ENCODE measurements around the gene LRRC42. TPM values are rescaled to one million over a fixed set of nuclear protein-coding genes. Genes with fewer than 3 reads are reported as not detected.
"Not testable (repeated sequence)": the region's sequence is repeated elsewhere in the genome, so short reads cannot be mapped to it uniquely, and the experiment has no call there.

LRRC42 gene
- total RNA-seq, 2 donors from 2014 or later = 46.0 to 55.1 TPM

DNA sequence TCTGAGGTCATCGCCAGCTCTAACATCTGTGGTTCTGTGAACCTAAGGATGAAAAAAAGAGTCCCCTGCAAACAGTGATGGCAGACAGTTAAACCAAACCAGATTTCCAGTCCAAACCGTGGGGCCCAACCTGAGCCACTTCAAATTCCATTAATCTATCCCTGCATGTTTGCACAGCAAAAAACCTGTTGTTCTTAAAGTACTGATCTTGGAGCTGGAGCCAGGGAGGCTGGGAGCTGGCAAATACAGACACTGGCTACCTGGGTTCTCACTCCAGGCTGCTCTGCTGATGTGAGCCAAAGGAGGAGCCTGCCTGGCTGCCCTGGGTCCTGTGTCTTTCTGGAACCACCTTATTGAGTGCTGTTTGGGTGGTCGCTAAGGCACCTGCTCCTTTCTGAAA is 55.4 kb downstream of the LRRC42 start:
- Mint-ChIP-seq H3K9me3 (peaks cover 29% of the 10 kb centered on the region), H3K27ac (no peak overlapping the region), H3K4me3 (no peak overlapping the region), H3K36me3 (ENCODE audit: low read depth) (peaks cover 2% of the 10 kb centered on the region), H3K4me1 (peaks cover 3% of the 10 kb centered on the region), H3K27me3 (ENCODE audit: insufficient read depth) (peaks cover 4% of the 10 kb centered on the region)
- Histone ChIP-seq H3K9ac (ENCODE audit: extremely low read depth, low read length, poor library complexity, severe bottlenecking) (no peak overlapping the region), H3K27me3 (ENCODE audit: control insufficient read depth, insufficient read depth, low read length, poor library complexity, severe bottlenecking) (no peaks in the 10 kb centered on the region), H3K9me3 (ENCODE audit: control insufficient read depth, low read length) (peaks cover 35% of the 10 kb centered on the region), H3K4me1 (ENCODE audit: control insufficient read depth, insufficient read depth, low read length) (no peaks in the 10 kb centered on the region), H3K27ac (ENCODE audit: low read depth, low read length) (no peak overlapping the region), H3K36me3 (ENCODE audit: control insufficient read depth, insufficient read depth, low read length) (no peaks in the 10 kb centered on the region), H3K4me3 (ENCODE audit: low read length) (no peak overlapping the region)
- peak; percentile 33 for DNase-seq
- TF ChIP-seq, protein P1, sequence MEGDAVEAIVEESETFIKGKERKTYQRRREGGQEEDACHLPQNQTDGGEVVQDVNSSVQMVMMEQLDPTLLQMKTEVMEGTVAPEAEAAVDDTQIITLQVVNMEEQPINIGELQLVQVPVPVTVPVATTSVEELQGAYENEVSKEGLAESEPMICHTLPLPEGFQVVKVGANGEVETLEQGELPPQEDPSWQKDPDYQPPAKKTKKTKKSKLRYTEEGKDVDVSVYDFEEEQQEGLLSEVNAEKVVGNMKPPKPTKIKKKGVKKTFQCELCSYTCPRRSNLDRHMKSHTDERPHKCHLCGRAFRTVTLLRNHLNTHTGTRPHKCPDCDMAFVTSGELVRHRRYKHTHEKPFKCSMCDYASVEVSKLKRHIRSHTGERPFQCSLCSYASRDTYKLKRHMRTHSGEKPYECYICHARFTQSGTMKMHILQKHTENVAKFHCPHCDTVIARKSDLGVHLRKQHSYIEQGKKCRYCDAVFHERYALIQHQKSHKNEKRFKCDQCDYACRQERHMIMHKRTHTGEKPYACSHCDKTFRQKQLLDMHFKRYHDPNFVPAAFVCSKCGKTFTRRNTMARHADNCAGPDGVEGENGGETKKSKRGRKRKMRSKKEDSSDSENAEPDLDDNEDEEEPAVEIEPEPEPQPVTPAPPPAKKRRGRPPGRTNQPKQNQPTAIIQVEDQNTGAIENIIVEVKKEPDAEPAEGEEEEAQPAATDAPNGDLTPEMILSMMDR (conservative IDR thresholded peaks at IDR 0.05) = no peak
- WGBS, 2 experiments (ENCODE audit: insufficient coverage in 1 of 2, insufficient read length in 1 of 2) = 87% methylated on average over 3 of the region's 3 CpGs; no CpG with 5 or more reads in 1 of the 2 experiments

- Mint-ChIP-seq H3K4me1 (peaks cover 3% of the 10 kb centered on the region), H3K9me3 (peaks cover 29% of the 10 kb centered on the region)
- TF ChIP-seq, protein P1 (conservative IDR thresholded peaks at IDR 0.05) = no peak
These were observed 56.5 kb downstream of the LRRC42 start for GRCh38 chr1:54002544-54003248.

DNA sequence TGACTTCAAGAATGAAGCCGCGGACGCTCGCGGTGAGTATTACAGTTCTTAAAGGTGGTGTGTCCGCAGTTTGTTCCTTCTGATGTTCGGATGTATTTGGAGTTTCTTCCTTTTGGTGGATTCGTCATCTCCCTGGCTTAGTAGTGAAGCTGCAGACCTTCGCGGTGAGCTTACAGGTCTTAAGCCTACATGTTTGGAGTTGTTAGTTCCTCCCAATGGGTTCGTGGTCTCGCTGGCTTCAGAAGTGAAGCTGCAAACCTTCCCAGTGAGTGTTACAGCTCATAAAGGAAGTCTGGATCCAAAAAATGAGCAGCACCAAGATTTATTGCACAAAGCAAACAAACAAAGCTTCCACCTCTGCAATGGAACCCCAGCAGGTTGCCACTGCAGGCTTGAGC is 57.1 kb downstream of the LRRC42 start:
- H3K4me1 ChIP-seq (ENCODE audit: control insufficient read depth, insufficient read depth, low read length) = no peaks in the 10 kb centered on the region
- H3K36me3 Mint-ChIP-seq (ENCODE audit: low read depth) = peaks cover 2% of the 10 kb centered on the region
- 89 to 91% methylated on average over 7 to 12 of the region's 12 CpGs for WGBS, 2 experiments (ENCODE audit: insufficient coverage in 1 of 2, insufficient read length in 1 of 2)
- H3K4me3 Mint-ChIP-seq = no peak overlapping the region
- no peaks in the 10 kb centered on the region for H3K36me3 ChIP-seq (ENCODE audit: control insufficient read depth, insufficient read depth, low read length)
- peaks cover 3% of the 10 kb centered on the region for H3K4me1 Mint-ChIP-seq
- H3K27ac Mint-ChIP-seq = no peak overlapping the region
- no peak overlapping the region for H3K9ac ChIP-seq (ENCODE audit: extremely low read depth, low read length, poor library complexity, severe bottlenecking)
- no peaks in the 10 kb centered on the region for H3K27me3 Mint-ChIP-seq (ENCODE audit: insufficient read depth)
- H3K27me3 ChIP-seq (ENCODE audit: control insufficient read depth, insufficient read depth, low read length, poor library complexity, severe bottlenecking) = no peaks in the 10 kb centered on the region
- H3K9me3 ChIP-seq (ENCODE audit: control insufficient read depth, low read length) = peaks cover 35% of the 10 kb centered on the region
- TF ChIP-seq, protein P1 (conservative IDR thresholded peaks at IDR 0.05) = no peak
- peaks cover 29% of the 10 kb centered on the region for H3K9me3 Mint-ChIP-seq
- DNase-seq = no peak
- H3K4me3 ChIP-seq (ENCODE audit: low read length) = peak overlapping the region; percentile 61
- H3K27ac ChIP-seq (ENCODE audit: low read depth, low read length) = no peak overlapping the region

More at GRCh38 chr1:54002544-54003248, 56.5 kb downstream of the LRRC42 start:
- WGBS, 2 experiments (ENCODE audit: insufficient coverage in 1 of 2, insufficient read length in 1 of 2) = 88 to 100% methylated on average over 2 to 9 of the region's 9 CpGs
- Mint-ChIP-seq H3K27me3 (ENCODE audit: insufficient read depth) (no peaks in the 10 kb centered on the region), H3K36me3 (ENCODE audit: low read depth) (peaks cover 2% of the 10 kb centered on the region), H3K4me3 (no peak overlapping the region), H3K27ac (no peak overlapping the region)
- Histone ChIP-seq H3K9me3 (ENCODE audit: control insufficient read depth, low read length) (peaks cover 35% of the 10 kb centered on the region), H3K9ac (ENCODE audit: extremely low read depth, low read length, poor library complexity, severe bottlenecking) (no peak overlapping the region), H3K4me3 (ENCODE audit: low read length) (peak overlapping the region; percentile 61), H3K27me3 (ENCODE audit: control insufficient read depth, insufficient read depth, low read length, poor library complexity, severe bottlenecking) (no peaks in the 10 kb centered on the region), H3K27ac (ENCODE audit: low read depth, low read length) (no peak overlapping the region), H3K36me3 (ENCODE audit: control insufficient read depth, insufficient read depth, low read length) (no peaks in the 10 kb centered on the region), H3K4me1 (ENCODE audit: control insufficient read depth, insufficient read depth, low read length) (no peaks in the 10 kb centered on the region)
- DNase-seq = no peak

DNA sequence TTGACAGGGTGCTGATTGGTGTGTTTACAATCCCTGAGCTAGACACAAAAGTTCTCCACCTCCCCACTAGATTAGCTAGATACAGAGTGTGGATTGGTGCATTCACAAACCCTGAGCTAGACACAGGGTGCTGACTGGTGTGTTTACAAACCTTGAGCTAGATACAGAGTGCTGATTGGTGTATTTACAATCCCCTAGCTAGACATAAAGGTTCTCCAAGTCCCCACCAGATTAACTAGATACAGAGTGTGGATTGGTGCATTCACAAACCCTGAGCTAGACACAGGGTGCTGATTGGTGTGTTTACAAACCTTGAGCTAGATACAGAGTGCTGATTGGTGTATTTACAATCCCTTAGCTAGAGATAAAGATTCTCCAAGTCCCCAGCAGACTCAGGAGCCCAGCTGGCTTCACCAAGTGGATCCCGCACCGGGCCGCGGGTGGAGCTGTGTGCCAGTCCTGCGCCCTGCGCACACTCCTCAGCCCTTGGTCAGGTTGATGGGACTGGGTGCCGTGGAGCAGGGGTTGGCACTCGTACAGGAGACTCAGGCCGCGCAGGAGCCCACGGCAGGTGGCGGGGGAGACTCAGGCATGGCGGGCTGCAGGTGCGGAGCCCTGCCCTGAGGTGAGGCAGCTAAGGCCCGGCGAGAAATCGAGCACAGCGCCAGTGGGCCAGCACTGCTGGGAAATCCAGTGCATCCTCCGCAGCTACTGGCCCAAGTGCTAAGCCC is 57.8 kb downstream of the LRRC42 start:
- not testable (repeated sequence) for H3K36me3 ChIP-seq (ENCODE audit: control insufficient read depth, insufficient read depth, low read length); DNase-seq; H3K27ac ChIP-seq (ENCODE audit: low read depth, low read length); H3K27me3 Mint-ChIP-seq (ENCODE audit: insufficient read depth); H3K9ac ChIP-seq (ENCODE audit: extremely low read depth, low read length, poor library complexity, severe bottlenecking); H3K27ac Mint-ChIP-seq; H3K4me1 ChIP-seq (ENCODE audit: control insufficient read depth, insufficient read depth, low read length); H3K4me3 Mint-ChIP-seq; H3K27me3 ChIP-seq (ENCODE audit: control insufficient read depth, insufficient read depth, low read length, poor library complexity, severe bottlenecking); H3K4me1 Mint-ChIP-seq; H3K36me3 Mint-ChIP-seq (ENCODE audit: low read depth); H3K4me3 ChIP-seq (ENCODE audit: low read length)
- peaks cover 29% of the 10 kb centered on the region for H3K9me3 Mint-ChIP-seq
- 95 to 96% methylated on average over 15 to 19 of the region's 19 CpGs for WGBS, 2 experiments (ENCODE audit: insufficient coverage in 1 of 2, insufficient read length in 1 of 2)
- H3K9me3 ChIP-seq (ENCODE audit: control insufficient read depth, low read length) = peaks cover 35% of the 10 kb centered on the region
